Adrenal gland (tissue), 5 donors: ENCODE measurements around the gene TNNT3.

Source experiments
- CTCF ChIP-seq, 6 experiments: fragments of 450-650 bp in 4 of 6; fragments of 200-600 bp in 2 of 6; sonication (generic) in 1 of 6; IDR thresholded peaks; 1 replicate in 5 of 6; 2 replicates in 1 of 6; pipeline versions ENCODE4 v1.5.1 to v1.8.0; 2016 to 2021; ENCODE audit warnings: antibody characterized with exemption in 6 of 6, mild to moderate bottlenecking in 2 of 6, moderate library complexity in 1 of 6
- POLR2A ChIP-seq, 2 donors: fragments of 450-650 bp; IDR thresholded peaks; one replicate each; pipeline ENCODE4 v1.6.1; 2017; ENCODE audit warnings: antibody characterized with exemption in 2 of 2, mild to moderate bottlenecking in 2 of 2, moderate library complexity in 1 of 2
- donor health status: DM: no; HTN: no; CAD: no.

- TF ChIP-seq CTCF (IDR thresholded peaks at IDR 0.05) (no peak), POLR2A (IDR thresholded peaks at IDR 0.05) (no peak)
Measured at GRCh38 chr11:1964955-1965354, 45.5 kb downstream of the TNNT3 start.
